ENCODE measurements around the gene DCUN1D1. TPM values are rescaled to one million over a fixed set of nuclear protein-coding genes. Genes with fewer than 3 reads are reported as not detected.

DCUN1D1 gene
- total RNA-seq, 2 experiments from 2014 or later, result 54.0 to 54.8 TPM

GRCh38 chr3:182969277-182969676 is 11.1 kb downstream of the DCUN1D1 start:
- Mint-ChIP-seq H3K27me3 (no peaks in the 10 kb centered on the region), H3K4me3 (no peak overlapping the region), H3K36me3 (ENCODE audit: low read depth) (peaks cover 21% of the 10 kb centered on the region), H3K9me3 (no peaks in the 10 kb centered on the region), H3K4me1 (peaks cover 61% of the 10 kb centered on the region), H3K27ac (peak overlapping the region; percentile 33)
- DNase-seq, result no peak
- ChIA-PET CTCF (interaction anchor here (1.0 to 1.6 kb wide), 4 partner anchors 12 to 18 kb away, joined by 3 to 5 read pairs (median 4); no protein-coding TSS in a partner anchor), POLR2A (no interaction called here)

- Mint-ChIP-seq H3K36me3 (ENCODE audit: low read depth) (peaks cover 23% of the 10 kb centered on the region), H3K4me1 (peaks cover 63% of the 10 kb centered on the region), H3K9me3 (no peaks in the 10 kb centered on the region), H3K27ac (peak overlapping the region; percentile 85), H3K27me3 (no peaks in the 10 kb centered on the region), H3K4me3 (peak overlapping the region; percentile 16)
- DNase-seq, result peak; percentile 39
- ChIA-PET CTCF (interaction anchor here (1.4 kb wide), 1 partner anchor 15 kb away, joined by 4 read pairs; no protein-coding TSS in a partner anchor), POLR2A (no interaction called here)
These were observed 12.8 kb downstream of the DCUN1D1 start for GRCh38 chr3:182967218-182968204.

- H3K27me3 Mint-ChIP-seq, result no peaks in the 10 kb centered on the region
These were observed 14.4 kb downstream of the DCUN1D1 start for GRCh38 chr3:182965861-182966366.

GRCh38 chr3:182964179-182964578 is 16.2 kb downstream of the DCUN1D1 start:
- H3K36me3 Mint-ChIP-seq (ENCODE audit: low read depth), result peaks cover 20% of the 10 kb centered on the region
- H3K27me3 Mint-ChIP-seq, result no peaks in the 10 kb centered on the region
- peaks cover 53% of the 10 kb centered on the region for H3K4me1 Mint-ChIP-seq
- no peak for DNase-seq
- no peak overlapping the region for H3K4me3 Mint-ChIP-seq
- ChIA-PET POLR2A (no interaction called here), CTCF (no interaction called here)
- H3K9me3 Mint-ChIP-seq, result no peaks in the 10 kb centered on the region
- no peak overlapping the region for H3K27ac Mint-ChIP-seq

More at GRCh38 chr3:182965861-182966366, 14.4 kb downstream of the DCUN1D1 start:
- H3K4me3 Mint-ChIP-seq, result no peak overlapping the region
- no peak for DNase-seq
- peak overlapping the region; percentile 16 for H3K27ac Mint-ChIP-seq
- POLR2A ChIA-PET, result no interaction called here
- CTCF ChIA-PET, result interaction anchor here (1.3 kb wide), 1 partner anchor 9 kb away, joined by 3 read pairs; no protein-coding TSS in a partner anchor
- no peaks in the 10 kb centered on the region for H3K9me3 Mint-ChIP-seq
- H3K36me3 Mint-ChIP-seq (ENCODE audit: low read depth), result peaks cover 19% of the 10 kb centered on the region
- peaks cover 59% of the 10 kb centered on the region for H3K4me1 Mint-ChIP-seq

DNA sequence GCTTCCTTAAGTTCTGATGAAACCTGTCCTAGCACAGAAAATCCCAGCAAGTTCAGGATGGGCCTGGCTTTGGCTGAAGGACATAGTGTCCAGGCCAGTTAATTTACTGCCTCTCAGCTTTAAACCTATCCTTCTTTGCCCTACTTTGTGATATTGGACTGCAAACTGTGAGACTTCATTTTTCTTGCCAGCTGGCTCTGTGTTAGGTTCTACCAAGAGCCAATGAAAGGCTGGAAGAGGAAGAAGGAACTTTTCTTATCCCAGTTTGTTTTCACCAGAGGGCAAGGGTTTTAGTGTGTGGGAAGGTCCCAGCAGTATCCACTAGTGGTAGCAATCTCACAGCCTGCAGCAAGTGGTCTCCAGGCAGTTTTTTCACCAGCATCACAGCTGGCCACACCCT is 18.2 kb downstream of the DCUN1D1 start:
- CTCF ChIA-PET, result interaction anchor here (1.3 kb wide), 2 partner anchors 9 to 19 kb away, joined by 3 to 4 read pairs; no protein-coding TSS in a partner anchor
- peaks cover 21% of the 10 kb centered on the region for H3K36me3 Mint-ChIP-seq (ENCODE audit: low read depth)
- no peak overlapping the region for H3K27ac Mint-ChIP-seq
- H3K27me3 Mint-ChIP-seq, result no peaks in the 10 kb centered on the region
- no peaks in the 10 kb centered on the region for H3K9me3 Mint-ChIP-seq
- DNase-seq, result no peak
- H3K4me3 Mint-ChIP-seq, result no peak overlapping the region
- POLR2A ChIA-PET, result no interaction called here
- H3K4me1 Mint-ChIP-seq, result peaks cover 35% of the 10 kb centered on the region

- CTCF ChIA-PET, result interaction anchor here (0.6 kb wide), 1 partner anchor 29 kb away, joined by 3 read pairs; no protein-coding TSS in a partner anchor
- H3K27ac Mint-ChIP-seq, result no peak overlapping the region
- H3K4me1 Mint-ChIP-seq, result peaks cover 16% of the 10 kb centered on the region
- POLR2A ChIA-PET, result no interaction called here
- no peak for DNase-seq
- H3K27me3 Mint-ChIP-seq, result no peaks in the 10 kb centered on the region
- peaks cover 29% of the 10 kb centered on the region for H3K36me3 Mint-ChIP-seq (ENCODE audit: low read depth)
- H3K4me3 Mint-ChIP-seq, result no peak overlapping the region
- no peaks in the 10 kb centered on the region for H3K9me3 Mint-ChIP-seq
These were observed 20.6 kb downstream of the DCUN1D1 start for GRCh38 chr3:182959474-182960350.

GRCh38 chr3:182957676-182958266 is 22.6 kb downstream of the DCUN1D1 start:
- Mint-ChIP-seq H3K4me1 (peaks cover 12% of the 10 kb centered on the region), H3K4me3 (no peak overlapping the region), H3K36me3 (ENCODE audit: low read depth) (peaks cover 27% of the 10 kb centered on the region), H3K27ac (no peak overlapping the region), H3K9me3 (no peaks in the 10 kb centered on the region), H3K27me3 (no peaks in the 10 kb centered on the region)
- no peak for DNase-seq
- POLR2A ChIA-PET, result no interaction called here
- CTCF ChIA-PET, result interaction anchor here (0.6 to 2.1 kb wide), 2 partner anchors 11 to 32 kb away, joined by 3 to 5 read pairs; no protein-coding TSS in a partner anchor

DNA sequence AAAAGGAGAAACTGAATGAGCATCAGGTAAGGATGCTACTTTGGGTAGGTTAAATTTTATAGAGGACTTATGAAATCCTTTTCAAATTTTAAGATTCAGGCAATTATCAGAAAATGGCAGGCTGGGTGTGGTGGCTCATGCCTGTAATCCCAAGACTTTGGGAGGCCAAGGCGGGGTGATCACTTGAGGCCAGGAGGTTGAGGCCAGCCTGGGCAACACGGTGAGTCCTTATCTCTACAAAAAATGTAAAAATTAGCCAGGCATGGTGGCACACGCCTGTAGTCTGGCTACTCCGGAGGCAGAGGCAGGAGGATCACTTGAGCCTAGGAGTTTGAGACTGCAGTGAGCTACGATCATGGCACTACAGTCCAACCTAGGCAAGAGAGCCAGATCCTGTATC is 23.1 kb downstream of the DCUN1D1 start:
- CTCF ChIA-PET, result interaction anchor here (0.6 to 2.1 kb wide), 2 partner anchors 12 to 32 kb away, joined by 3 to 5 read pairs; no protein-coding TSS in a partner anchor
- peaks cover 8% of the 10 kb centered on the region for H3K4me1 Mint-ChIP-seq
- POLR2A ChIA-PET, result no interaction called here
- H3K27ac Mint-ChIP-seq, result no peak overlapping the region
- no peak for DNase-seq
- H3K9me3 Mint-ChIP-seq, result no peaks in the 10 kb centered on the region
- no peaks in the 10 kb centered on the region for H3K27me3 Mint-ChIP-seq
- H3K4me3 Mint-ChIP-seq, result no peak overlapping the region
- peaks cover 30% of the 10 kb centered on the region for H3K36me3 Mint-ChIP-seq (ENCODE audit: low read depth)

DNA sequence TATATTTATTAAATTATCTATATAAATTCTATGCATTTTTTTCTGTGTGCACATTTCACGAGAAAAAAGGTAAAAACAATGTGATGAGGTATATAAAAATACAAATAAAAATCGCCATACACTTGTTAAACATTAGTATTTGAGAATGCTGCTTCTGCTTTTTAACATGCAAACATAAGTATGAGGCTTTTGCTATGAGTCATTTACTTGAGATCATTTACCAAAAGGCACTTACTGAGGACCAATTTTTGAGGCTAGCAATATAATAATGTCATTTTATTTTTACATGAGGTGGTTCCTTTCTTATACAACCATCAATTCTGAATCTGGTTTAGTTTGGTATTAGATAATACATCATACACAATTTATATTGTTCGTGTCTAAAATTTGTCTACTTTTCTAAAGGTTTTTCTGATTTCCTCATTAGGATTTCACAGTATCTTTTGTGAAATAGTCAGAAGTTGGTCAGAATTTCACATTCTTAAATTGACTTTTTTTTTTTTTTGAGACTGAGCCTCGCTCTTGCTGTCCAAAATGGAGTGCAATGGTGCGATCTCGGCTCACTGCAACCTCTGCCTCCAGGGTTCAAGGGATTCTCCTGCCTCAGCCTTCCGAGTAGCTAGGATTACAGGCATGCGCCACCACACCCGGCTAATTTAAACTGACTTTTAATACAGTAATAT is 25.6 kb downstream of the DCUN1D1 start:
- Mint-ChIP-seq H3K9me3 (no peaks in the 10 kb centered on the region), H3K4me1 (no peaks in the 10 kb centered on the region), H3K27me3 (no peaks in the 10 kb centered on the region), H3K4me3 (no peak overlapping the region), H3K36me3 (ENCODE audit: low read depth) (peaks cover 33% of the 10 kb centered on the region), H3K27ac (no peak overlapping the region)
- ChIA-PET POLR2A (no interaction called here), CTCF (interaction anchor here (1.3 kb wide), 1 partner anchor 19 kb away, joined by 3 read pairs; no protein-coding TSS in a partner anchor)
- DNase-seq, result no peak

- Mint-ChIP-seq H3K4me1 (no peaks in the 10 kb centered on the region), H3K36me3 (ENCODE audit: low read depth) (peaks cover 35% of the 10 kb centered on the region), H3K4me3 (no peak overlapping the region), H3K27ac (no peak overlapping the region), H3K9me3 (no peaks in the 10 kb centered on the region), H3K27me3 (no peaks in the 10 kb centered on the region)
- ChIA-PET POLR2A (no interaction called here), CTCF (interaction anchor here (0.6 to 1.4 kb wide), 2 partner anchors 18 to 340 kb away, joined by 3 to 4 read pairs; no protein-coding TSS in a partner anchor)
- no peak for DNase-seq
These were observed 30.6 kb downstream of the DCUN1D1 start for GRCh38 chr3:182949688-182950087.

DNA sequence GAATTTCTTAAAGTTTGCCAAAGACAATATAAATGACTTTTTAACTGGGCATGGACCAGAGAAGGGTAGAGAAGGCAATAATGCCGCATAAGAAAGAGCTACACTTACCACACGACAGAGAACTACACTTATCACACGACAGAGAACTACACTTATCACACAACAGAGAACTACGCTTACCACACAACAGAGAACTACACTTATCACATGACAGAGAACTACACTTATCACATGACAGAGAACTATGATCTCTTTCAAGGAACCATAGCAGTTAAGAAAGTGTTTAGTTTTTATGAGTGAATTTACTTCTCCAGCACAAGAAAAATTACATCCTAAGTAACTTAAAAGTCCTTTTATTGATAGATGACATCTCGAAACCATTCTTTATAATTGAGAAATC is 32.0 kb downstream of the DCUN1D1 start:
- ChIA-PET POLR2A (no interaction called here), CTCF (no interaction called here)
- H3K9me3 Mint-ChIP-seq, result no peaks in the 10 kb centered on the region
- no peaks in the 10 kb centered on the region for H3K27me3 Mint-ChIP-seq
- H3K27ac Mint-ChIP-seq, result no peak overlapping the region
- peaks cover 39% of the 10 kb centered on the region for H3K36me3 Mint-ChIP-seq (ENCODE audit: low read depth)
- no peak for DNase-seq
- H3K4me1 Mint-ChIP-seq, result no peaks in the 10 kb centered on the region
- H3K4me3 Mint-ChIP-seq, result no peak overlapping the region

- Mint-ChIP-seq H3K36me3 (ENCODE audit: low read depth) (peaks cover 39% of the 10 kb centered on the region), H3K4me1 (no peaks in the 10 kb centered on the region), H3K27ac (no peak overlapping the region), H3K27me3 (no peaks in the 10 kb centered on the region), H3K9me3 (no peaks in the 10 kb centered on the region), H3K4me3 (no peak overlapping the region)
- ChIA-PET POLR2A (no interaction called here), CTCF (interaction anchor here (0.6 kb wide), 1 partner anchor 99 kb away, joined by 3 read pairs; no protein-coding TSS in a partner anchor)
- no peak for DNase-seq
These were observed 32.5 kb downstream of the DCUN1D1 start for GRCh38 chr3:182947888-182948287.

All from activated CD4-positive, alpha-beta T cell treated with anti-CD3 and anti-CD28 coated beads, Interleukin-2, amount 10 ng/mL, durations not matched to agents 7 days and 5 days (primary cell).